Endometrium (tissue), 2 donors: ENCODE measurements around the gene CDH2.
"Not testable (repeated sequence)": the region's sequence is repeated elsewhere in the genome, so short reads cannot be mapped to it uniquely, and the experiment has no call there.

ENCODE experiments used
- FAIRE-seq: peaks from 2 replicates; lab custom pipeline; 2012; peaks lifted over from hg19 to GRCh38; lab: Jason Lieb, UNC
- donor health status: control.
- donor health status: control.

The CDH2 gene

DNA sequence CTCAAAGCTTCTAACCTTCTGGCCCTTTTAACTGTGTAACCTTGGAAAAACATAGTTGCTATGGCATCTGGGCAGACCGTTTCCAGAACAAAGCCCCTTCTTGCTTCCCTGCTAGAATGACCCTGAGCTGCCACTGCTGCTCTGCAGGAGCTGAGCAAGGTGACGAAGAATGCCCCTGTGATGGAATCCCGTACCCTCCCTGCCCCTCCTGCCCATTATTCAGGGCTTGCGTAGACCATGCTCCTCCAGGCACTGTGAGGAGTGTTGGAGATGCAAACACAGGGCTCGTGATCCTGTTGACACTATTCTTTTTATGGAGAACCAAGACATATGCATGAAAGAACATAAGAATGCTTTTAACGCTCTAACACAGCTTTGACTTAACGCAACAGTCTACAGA, 191.1 kb downstream of the CDH2 start:
- FAIRE-seq = no peak

DNA sequence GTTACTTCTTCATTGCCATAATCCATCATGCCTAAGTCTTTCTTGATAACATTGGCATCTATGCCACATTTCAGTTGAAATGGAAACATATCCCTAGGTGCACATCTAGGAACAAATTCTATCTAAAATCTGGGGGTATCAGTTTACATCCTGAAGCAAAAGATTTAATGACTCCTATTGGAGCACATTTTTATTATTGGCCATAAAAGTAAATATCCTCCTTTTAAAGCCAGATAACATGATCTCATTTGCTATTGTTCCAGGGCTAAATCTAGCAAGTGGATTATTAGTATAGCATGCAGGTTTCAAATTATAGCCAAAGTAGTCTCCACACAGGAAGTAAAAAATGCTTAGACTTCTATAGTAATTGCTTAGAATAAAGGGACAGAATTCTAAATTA, 193.2 kb downstream of the CDH2 start:
- FAIRE-seq = no peak

DNA sequence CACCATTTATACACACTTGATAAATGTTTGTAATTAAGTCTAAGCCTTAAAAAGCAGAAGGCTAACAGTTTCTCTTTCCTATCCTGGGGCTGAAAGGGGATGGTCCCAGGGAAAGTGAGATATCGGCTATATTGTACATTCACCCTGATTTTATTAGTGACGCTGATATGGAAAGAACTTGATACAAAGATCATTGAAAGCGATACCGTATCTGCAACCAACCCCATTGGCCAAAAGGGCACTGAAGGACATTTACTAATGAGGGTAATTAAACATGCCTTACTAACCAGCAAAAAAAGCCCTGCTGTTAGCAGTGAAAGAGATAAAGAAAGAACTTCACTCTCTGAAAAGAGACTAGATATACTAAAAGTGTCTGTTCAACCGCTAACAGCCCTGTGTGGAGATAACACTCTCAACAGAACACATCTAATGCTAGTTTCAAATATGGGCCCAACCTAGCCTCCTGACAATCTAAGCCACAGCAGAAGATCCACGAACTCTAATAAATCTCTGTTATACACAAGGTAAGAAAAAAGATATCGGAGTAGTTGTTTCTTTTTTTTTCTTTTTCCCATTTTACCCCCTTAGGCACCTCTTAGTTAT, 200.0 kb downstream of the CDH2 start:
- no peak for FAIRE-seq

DNA sequence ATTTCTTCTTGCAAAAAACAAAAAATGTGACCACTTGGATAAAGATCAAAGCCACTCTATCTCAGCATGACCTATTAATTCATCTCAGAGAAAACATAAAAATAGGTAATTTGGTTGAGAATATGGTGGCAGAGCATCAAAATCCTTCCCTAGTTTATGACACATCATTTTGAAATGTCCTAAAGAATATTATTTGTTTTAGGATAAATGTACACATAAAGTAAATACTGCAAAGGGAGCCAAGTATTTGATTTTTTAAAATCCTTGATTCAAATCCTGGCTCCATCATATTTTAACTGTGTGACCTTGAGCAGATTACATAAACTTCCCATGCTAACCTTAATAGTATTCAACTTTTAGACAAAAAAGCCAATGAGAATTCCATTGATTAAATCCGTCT, 206.6 kb downstream of the CDH2 start:
- no peak for FAIRE-seq

DNA sequence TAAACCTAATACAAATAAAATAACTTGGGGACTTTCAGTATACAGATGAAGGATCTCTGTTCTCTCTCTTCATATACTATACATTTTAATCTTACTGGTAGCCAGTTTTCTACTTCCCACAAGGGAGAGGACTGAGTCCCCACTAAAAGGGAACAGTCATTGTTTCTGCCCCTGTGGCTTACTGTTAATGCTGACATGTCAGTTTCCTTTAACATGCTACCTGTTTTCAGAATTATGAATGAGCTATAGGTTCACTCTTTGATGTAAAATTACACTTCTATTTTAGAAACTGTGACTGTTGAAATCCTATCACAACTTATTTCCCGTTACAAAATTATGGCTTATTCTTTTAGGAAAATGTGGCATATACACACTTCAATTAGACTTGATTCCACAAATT, 207.7 kb downstream of the CDH2 start:
- FAIRE-seq = no peak

DNA sequence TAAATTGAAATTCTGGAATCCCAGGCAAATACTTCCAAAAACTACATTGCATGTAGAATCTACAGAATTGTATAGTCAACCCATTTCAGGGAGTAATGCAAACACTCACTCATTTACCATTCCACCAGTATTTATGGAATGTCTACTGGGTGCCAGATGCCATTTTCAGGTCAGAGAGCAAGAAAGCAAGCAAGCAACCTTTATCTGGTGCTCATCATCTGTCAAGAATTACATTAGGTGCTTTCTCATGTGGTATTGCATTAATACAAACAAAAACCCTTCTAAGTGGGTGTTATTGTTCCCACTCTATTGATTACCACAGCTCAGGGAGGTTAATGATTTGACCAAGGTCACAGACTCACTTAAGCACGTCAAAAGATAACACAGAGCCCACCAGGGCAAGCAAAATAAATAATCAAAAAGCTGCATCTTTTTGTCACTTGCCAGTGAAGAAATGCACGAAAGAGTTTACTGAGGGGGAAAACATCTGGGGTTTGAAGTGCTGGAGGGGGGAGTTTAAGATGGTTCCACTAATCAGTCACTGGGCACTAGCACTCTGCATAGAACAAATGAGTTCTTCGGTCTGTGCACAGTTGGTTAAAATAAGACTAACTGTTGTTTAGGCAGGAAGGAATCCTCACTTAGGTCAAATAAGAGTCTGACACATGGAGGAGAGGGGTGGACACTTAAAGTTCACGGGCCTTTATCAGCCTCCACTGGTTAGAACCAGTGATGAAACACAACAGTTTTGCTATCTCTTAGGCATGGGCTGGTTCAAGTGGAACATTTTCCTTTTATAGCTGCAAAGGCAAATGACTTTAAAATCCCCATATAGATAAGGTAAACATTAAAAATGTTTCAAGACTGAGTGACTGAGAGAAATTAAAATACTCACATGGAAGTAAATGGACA, 208.8 kb downstream of the CDH2 start:
- no peak for FAIRE-seq

DNA sequence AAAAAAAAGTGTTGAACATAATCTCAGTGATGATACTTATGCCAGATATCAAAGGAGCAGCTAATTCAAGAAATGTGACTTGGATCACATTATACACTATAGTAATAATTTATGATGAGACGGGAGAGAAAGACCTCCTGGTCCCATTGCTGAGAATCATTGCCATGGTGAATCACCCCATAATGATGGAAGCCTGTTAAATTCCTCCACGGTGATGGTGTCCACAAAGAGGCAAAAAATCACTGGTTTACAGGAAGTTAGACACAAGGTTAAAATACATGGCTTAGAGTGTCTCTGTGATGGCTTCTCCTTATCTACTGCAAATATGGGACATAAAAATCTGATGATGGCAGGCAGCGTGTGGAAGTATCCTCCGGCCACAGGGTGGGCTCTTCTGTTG, 210.0 kb downstream of the CDH2 start:
- no peak for FAIRE-seq

DNA sequence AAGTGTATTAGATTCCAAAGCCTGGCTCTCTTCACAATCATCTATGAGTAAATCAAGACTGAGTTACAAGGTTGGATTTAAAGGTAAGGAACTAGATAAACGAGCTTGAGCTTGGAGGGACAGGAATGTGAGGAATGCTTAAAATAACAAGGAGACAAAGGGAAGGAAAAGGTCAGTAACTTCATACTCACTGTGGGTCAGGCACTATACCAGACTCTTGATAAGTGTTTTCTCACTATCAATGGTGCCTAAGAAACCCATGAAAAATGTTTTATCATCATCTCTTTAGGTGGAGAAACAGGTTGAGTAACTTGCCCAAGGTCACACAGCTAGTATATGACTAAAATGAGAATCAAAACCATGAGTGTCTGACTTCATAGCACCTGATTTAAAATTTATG, 212.1 kb downstream of the CDH2 start:
- FAIRE-seq = no peak

DNA sequence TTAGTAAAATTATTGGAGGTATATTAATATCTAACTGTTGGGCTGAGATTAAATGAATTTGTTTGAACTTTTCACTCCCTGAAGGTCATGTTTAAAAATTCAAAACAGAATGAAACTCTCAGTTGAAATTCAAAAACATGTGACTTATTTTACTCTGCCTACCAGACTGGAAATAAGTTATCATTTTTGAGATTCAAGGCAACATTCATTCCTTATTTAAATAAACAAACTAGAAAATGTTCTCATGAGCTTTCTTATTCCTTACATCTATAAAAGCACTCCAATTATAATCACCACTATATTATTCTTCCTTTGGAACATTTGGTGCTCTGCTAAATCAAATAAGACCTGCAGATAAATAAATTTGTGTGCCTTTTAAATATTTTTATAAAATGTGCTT, 217.8 kb downstream of the CDH2 start:
- FAIRE-seq = peak; percentile 57

DNA sequence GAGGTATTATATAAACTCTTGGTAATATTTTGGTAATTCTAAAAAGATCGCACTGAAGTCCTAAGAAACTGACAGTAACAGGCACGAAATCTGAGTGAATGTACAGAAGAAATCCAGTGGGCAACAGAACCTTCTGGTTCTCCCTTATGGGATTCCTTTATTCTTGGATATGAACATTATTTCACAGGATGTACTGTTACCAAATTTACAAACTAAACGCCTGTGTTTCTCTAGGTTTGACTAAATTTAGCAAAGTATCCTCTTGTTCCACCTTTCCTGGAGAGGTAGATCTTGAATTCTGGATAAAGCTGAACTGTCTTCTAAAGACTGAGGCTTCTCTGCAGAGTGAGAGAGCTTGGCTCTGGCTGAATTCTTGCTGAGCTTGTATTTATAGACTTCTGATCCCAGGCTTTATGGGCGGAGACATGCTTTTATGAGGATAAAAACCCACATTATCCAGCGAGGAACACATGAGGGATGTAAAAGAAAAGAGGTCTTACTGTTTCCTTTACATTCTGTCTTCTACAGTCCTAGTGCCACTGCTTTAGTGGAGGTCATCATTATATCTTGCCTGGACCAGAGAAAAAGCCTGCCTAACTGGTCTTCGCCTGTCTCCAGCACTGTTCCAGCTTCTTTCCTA, 220.8 kb downstream of the CDH2 start:
- no peak for FAIRE-seq

DNA sequence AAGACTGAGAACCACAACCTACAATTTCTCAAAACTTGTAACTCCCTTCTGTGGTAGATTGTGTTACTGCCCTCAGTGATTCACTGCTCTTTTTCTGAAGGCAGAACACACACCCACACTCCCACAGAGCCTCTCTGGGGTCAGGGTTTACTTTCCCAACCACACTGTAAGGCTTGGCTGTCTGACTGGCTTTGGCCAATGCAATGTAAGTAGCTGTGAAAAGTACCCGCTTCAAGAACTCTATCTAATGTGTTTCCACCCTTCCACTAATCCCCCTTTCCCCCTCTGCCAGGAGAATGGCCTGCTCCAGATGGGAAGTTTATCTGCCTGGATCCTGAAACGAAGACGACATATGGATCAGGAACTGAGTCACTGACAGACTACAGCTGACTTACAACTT, 222.7 kb downstream of the CDH2 start:
- FAIRE-seq = no peak

DNA sequence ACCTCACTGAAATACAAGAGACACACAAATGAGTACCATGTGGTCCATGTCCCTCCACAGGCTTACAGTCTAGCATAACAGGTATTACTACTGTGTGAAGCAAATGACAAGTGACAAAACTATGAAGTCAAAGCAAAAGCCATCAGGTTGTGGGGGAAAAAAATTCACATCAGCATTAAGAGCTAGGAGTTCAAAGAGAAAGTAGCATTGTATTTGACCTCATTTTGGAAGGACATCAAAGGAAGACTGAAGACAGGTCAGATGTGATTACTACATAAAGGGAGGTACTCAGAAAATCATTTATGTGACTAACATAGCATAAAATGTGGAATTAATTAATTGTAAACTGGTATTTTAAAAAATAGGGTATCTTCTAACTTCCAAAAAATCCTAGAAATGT, 224.2 kb downstream of the CDH2 start:
- FAIRE-seq = no peak

DNA sequence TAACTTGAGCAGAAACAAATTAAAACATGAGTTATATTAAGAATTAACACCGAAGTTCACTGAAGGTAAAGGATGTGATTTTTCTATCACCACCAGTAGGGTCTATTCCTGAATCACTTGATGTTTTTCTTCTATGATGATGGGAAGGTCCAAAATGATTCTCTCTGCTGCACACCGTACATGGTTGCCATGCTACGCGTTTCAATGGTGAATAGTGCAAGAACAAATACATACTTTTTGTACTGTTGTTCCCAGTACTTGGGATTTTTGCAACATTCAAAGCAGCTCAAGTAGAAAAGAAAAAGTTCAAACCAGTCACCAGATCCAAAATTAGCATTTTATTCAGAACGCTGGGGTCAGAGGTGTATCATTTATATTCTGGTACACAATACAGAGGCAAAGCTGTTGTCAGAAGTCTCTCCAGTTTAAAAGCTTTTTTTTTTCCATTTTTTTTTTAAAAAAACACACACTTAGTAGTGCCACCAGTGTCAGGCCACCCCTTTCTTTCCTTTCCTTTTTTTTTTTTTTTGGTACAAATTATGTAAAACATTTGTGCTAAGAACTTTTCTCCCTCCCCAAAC, 226.2 kb downstream of the CDH2 start:
- FAIRE-seq = no peak

DNA sequence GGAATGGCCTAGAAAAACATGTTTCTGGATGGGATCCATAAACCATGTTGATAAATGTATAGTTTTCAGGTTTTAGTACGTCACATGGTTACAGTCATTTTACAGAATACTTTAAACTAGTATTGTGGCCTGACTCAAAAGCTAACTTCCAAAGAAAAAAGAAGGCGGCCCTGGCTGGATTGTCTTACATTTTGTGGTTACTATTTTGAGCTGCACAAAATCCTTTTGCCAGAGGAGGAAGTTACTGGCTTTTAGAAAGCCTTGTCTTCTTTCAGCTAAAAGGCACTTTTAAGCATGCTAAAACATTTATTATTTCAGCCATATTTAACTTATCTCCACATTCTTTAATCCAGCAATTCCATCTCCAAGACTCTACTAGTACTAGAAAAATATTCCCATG, 227.9 kb downstream of the CDH2 start:
- no peak for FAIRE-seq

DNA sequence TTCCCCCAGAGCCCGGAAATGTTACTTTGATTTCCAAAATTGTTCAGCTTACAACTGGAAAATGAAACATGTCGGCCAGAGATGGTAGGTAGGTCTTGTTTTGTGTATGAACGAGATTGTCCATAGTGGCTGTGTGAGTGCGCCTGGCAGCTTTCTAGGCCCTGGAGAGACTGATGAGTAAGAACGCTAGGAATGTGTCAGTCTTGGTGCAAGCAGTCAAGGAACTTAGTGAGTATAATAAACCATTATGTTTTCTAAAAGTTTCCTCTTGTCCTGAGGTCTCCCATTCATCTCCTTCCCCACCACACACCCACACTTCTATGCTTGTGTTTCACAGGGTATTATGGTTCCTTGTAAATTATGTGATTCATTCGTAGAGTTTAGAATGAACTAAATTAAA, 234.2 kb downstream of the CDH2 start:
- FAIRE-seq = no peak

DNA sequence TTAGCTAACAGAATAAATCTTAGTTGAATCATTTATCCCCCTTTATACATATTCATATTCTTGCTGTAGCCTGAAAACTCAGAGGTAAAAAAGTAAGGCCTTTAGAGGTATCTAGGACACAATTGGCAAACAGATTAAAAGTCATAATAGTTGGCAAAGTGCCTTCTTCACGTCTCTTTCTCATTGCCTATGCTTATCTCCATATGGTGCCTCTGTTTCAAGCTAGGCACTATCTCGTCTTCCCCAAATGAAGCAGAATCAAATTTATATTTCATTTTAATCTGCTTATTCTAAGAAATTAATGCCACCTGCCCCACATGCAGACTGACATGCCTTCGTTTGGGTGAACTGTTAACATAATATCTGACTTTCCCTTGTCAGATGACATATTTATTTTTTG, 245.4 kb downstream of the CDH2 start:
- no peak for FAIRE-seq

DNA sequence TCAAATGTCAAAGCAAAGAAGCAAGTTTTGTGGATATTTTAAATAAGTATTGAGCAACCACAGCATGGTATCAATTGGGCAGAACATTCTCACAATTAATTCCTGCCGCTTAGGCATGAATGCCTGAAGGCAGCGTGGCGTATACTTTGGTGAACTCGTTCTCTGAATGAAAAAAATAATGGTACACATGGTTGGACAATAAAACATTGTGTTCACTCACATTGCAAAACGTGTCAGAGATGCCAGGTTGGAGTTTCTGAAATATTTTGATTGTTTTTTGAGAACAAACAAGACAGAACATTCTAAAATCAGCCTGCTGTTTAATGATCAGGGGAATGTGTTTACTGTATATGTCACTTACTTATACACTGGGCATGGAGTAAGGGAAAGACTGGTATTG, 254.2 kb downstream of the CDH2 start:
- FAIRE-seq = no peak

DNA sequence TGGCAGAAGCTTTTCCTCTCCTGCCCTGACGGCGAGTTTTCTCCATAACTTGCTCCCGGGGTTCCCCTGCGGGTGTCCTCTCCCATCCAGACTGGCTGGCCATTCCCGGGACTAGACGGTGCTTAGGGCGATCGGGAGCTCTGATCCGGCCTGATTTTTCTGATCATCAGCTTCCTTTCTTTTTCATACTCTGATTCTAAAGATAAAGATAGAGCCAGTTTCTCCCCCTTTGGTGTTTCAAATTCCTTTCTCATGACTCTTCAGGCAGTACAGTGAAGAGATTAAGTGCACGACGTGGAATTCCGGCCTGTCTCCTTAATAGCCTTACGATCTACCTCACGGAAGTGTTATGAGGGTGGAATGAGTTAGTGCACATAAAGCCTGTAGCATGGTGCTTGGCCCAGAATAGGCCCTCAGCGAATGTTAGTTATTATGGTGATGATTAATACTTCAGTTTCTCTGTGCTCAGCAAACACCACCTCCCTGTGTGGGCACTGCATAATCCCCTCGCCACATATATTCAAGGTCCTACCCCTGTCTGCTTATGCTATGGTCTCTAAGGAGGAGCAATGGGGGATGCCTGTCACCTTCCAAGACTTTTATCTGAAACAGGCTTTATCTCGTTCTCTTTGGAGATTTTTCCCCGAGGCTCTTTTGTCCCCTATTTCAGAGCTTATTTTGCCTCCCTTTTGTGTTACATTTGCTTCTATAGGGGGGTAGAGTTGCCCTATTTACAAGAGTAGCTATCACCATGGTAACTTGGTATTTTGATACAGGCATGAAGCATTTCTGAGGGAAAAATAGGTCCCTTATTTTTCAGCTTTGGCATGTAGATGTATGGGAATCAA, 254.8 kb downstream of the CDH2 start:
- FAIRE-seq = no peak

DNA sequence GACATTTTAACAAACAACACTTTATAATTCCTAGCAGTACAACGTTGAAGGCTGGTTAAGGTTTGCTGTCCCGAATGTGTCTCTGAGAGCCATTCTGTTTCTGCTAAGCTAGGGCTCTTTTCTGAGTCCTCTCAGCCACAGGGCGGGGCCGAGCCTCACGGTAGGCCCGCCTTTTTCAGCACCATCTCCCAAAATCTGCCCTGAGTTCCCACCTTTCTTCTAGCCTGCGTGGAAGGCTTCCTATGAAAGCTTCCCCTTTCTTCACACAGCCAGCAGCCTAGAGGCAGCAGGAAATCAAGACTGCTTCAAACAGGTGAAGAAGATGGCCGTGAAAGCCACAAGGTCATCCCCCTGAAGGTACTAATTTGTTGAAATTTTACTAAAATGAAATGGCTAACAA, 255.5 kb downstream of the CDH2 start:
- no peak for FAIRE-seq

DNA sequence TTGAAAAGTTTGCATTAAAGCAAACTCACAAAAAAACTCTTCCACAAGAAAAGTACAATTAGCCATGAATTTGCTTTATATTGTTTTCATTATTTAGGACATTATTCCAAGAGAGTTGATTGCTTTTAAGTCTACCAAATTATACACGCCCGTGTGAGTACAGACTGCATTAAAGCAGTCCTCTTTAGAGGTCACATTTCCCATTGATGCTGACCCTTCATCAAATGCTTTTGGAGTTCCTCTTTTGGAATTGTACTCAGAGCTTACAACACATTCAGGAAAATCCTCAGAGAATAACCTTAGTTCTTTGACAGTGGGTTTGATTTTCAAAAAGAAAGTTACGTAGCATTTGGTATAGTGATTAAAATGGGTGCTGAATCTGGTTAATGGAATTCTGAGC, 256.1 kb downstream of the CDH2 start:
- no peak for FAIRE-seq

DNA sequence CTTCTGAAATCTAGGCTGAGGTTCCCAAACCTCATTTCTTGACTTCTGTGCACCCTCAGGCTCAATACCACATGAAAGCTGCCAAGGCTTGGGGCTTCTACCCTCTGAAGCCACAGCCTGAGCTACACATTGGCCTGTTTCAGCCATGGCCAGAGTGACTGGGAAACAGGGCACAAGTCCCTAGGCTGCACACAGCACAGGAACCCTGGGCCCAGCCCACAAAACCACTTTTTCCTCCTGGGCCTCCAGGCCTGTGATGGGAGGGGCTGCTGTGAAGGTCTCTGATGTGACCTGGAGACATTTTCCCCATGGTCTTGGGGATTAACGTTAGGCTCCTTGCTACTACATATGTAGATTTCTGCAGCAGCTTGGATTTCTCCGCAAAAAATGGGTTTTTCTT, 270.7 kb downstream of the CDH2 start:
- not testable (repeated sequence) for FAIRE-seq

DNA sequence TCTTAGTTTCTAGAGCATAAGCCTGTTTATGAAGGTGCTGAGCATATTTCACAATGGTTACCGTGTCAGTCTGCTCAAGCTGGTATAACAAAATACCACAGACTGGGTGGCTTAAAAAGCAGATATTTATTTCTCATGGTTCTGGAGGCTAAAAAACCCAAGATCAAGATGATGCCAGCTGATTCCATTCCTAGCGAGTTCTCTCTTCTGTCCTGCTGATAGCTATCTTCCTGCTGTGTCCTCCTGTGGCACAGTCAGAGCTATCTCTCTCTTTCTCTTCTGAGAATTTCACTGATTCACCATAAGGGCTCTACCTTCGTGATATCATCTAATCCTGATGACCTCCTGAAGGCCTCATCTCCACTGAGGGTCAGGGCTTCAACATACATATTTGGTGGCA, 273.0 kb downstream of the CDH2 start:
- FAIRE-seq = no peak
